ENCODE measurements around the gene ACAD10.
"Not testable (repeated sequence)": the region's sequence is repeated elsewhere in the genome, so short reads cannot be mapped to it uniquely, and the experiment has no call there.

ACAD10 gene

GRCh38 chr12:111685811-111686573 is at the start of gene ACAD10, which contains the start of gene BRAP:
TSS of gene ACAD10 (plus strand) at chr12:111686053. CDS start at chr12:111692710, 6,657 bp downstream.
TSS of gene BRAP (minus strand) at chr12:111685956. CDS start at chr12:111685792, 164 bp downstream.
- peak; percentile 93 to 95 for DNase-seq

GRCh38 chr12:111636209-111636945 is 49.5 kb upstream of the ACAD10 start:
- DNase-seq: no peak

- no peak for DNase-seq
These were observed 47.3 kb upstream of the ACAD10 start for GRCh38 chr12:111638556-111638955.

GRCh38 chr12:111640506-111640905 is 45.3 kb upstream of the ACAD10 start:
- no peak for DNase-seq

- DNase-seq: no peak
These were observed 43.0 kb upstream of the ACAD10 start for GRCh38 chr12:111642681-111643426.

GRCh38 chr12:111643427-111643826 is 42.4 kb upstream of the ACAD10 start:
- DNase-seq: no peak

GRCh38 chr12:111645433-111645832 is 40.4 kb upstream of the ACAD10 start:
- DNase-seq: no peak

- no peak for DNase-seq
These were observed 34.9 kb upstream of the ACAD10 start for GRCh38 chr12:111650912-111651311.

GRCh38 chr12:111652530-111652929 is 33.3 kb upstream of the ACAD10 start:
- DNase-seq: not testable (repeated sequence)

- no peak for DNase-seq
These were observed 32.3 kb upstream of the ACAD10 start for GRCh38 chr12:111653596-111653995.

- DNase-seq: no peak
These were observed 30.5 kb upstream of the ACAD10 start for GRCh38 chr12:111655356-111655755.

GRCh38 chr12:111656016-111656415 is 29.8 kb upstream of the ACAD10 start:
- no peak for DNase-seq

GRCh38 chr12:111664499-111664898 is 21.4 kb upstream of the ACAD10 start:
- no peak for DNase-seq

- DNase-seq: no peak
These were observed 20.6 kb upstream of the ACAD10 start for GRCh38 chr12:111664961-111665865.

GRCh38 chr12:111672822-111673381 is 13.0 kb upstream of the ACAD10 start:
- DNase-seq: no peak

- no peak for DNase-seq
These were observed 12.3 kb upstream of the ACAD10 start for GRCh38 chr12:111673503-111673902.

GRCh38 chr12:111677186-111677585 is 8.7 kb upstream of the ACAD10 start:
- no peak for DNase-seq

- not testable (repeated sequence) for DNase-seq
These were observed 1.2 kb upstream of the ACAD10 start for GRCh38 chr12:111684485-111685198.

- peak in 1 of 2 experiments; percentile 6 for DNase-seq
These were observed 487 bp upstream of the ACAD10 start for GRCh38 chr12:111685322-111685810.

GRCh38 chr12:111686574-111687105 is 787 bp downstream of the ACAD10 start:
- DNase-seq: no peak

GRCh38 chr12:111687255-111687654 is 1.4 kb downstream of the ACAD10 start:
- no peak for DNase-seq
